ENCODE results near the gene PTPRN2.

Gene PTPRN2

DNA sequence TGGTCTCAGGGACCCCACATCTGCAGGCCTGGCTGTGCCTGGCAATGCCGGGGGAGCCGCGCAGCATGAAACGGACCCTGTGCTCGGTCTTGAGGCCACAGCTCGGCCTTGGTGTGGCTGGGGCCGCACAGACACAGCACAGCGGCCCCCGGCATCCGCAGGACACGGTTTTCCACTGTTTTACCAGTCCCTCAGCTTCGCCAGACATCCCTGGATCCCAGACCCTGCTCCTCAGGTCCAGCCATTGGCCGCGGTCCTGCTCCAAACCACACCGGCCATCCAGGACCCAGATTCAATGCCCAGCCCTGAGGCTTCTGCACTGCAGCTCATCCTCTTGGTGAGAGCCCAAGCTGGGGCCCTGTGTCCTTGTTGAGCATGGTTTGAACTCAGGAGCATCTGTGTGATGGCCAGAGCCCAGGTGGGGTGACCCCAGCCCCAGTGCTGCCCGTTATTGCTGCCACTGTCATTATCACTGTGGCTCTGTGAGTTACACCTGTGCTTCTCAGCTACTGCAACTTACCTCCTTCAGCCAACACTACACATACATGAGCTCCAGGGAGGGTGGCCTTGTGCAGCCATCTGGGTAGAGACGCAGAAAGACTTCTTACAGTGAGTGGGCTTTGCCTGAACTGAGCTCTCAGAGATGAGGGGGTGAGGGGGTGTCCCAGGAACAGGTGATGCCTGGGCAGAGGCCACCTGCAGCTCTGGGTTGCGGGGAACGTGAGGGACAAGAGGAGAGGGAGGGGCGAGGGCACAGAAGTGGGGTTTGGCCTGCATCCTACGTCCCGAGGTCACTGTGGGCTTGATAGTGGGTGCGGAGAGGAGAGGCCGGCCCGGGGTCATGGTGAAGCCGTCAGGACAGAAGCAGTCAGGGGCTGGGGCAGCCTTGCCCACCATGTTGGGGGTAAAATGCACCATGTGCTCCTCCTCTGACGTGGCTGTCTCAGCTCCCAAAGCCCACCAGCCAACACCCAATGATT lies 567.6 kb downstream of the PTPRN2 start:
- no peak for DNase-seq
- Mint-ChIP-seq H3K9me3 (no peaks in the 10 kb centered on the region), H3K4me1 (peaks cover 4% of the 10 kb centered on the region), H3K4me3 (no peak overlapping the region), H3K36me3 (ENCODE audit: low read depth) (no peaks in the 10 kb centered on the region), H3K27me3 (ENCODE audit: low read depth, poor library complexity) (peaks cover 12% of the 10 kb centered on the region), H3K27ac (peak overlapping the region; percentile 78)
- TF ChIP-seq, protein P1, sequence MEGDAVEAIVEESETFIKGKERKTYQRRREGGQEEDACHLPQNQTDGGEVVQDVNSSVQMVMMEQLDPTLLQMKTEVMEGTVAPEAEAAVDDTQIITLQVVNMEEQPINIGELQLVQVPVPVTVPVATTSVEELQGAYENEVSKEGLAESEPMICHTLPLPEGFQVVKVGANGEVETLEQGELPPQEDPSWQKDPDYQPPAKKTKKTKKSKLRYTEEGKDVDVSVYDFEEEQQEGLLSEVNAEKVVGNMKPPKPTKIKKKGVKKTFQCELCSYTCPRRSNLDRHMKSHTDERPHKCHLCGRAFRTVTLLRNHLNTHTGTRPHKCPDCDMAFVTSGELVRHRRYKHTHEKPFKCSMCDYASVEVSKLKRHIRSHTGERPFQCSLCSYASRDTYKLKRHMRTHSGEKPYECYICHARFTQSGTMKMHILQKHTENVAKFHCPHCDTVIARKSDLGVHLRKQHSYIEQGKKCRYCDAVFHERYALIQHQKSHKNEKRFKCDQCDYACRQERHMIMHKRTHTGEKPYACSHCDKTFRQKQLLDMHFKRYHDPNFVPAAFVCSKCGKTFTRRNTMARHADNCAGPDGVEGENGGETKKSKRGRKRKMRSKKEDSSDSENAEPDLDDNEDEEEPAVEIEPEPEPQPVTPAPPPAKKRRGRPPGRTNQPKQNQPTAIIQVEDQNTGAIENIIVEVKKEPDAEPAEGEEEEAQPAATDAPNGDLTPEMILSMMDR (IDR thresholded peaks at IDR 0.05): no peak

- Mint-ChIP-seq H3K36me3 (ENCODE audit: low read depth) (no peaks in the 10 kb centered on the region), H3K4me3 (no peak overlapping the region), H3K27me3 (ENCODE audit: low read depth, poor library complexity) (peaks cover 12% of the 10 kb centered on the region), H3K4me1 (no peaks in the 10 kb centered on the region), H3K9me3 (no peaks in the 10 kb centered on the region), H3K27ac (no peak overlapping the region)
- TF ChIP-seq, protein P1 (IDR thresholded peaks at IDR 0.05): no peak
- DNase-seq: no peak
These were observed 568.5 kb downstream of the PTPRN2 start for GRCh38 chr7:158018971-158019645.

- Mint-ChIP-seq H3K27me3 (ENCODE audit: low read depth, poor library complexity) (peaks cover 7% of the 10 kb centered on the region), H3K9me3 (no peaks in the 10 kb centered on the region), H3K4me1 (no peaks in the 10 kb centered on the region), H3K27ac (peak overlapping the region; percentile 55), H3K4me3 (no peak overlapping the region), H3K36me3 (ENCODE audit: low read depth) (no peaks in the 10 kb centered on the region)
- TF ChIP-seq, protein P1 (IDR thresholded peaks at IDR 0.05): no peak
- no peak for DNase-seq
These were observed 569.4 kb downstream of the PTPRN2 start for GRCh38 chr7:158018098-158018762.

DNA sequence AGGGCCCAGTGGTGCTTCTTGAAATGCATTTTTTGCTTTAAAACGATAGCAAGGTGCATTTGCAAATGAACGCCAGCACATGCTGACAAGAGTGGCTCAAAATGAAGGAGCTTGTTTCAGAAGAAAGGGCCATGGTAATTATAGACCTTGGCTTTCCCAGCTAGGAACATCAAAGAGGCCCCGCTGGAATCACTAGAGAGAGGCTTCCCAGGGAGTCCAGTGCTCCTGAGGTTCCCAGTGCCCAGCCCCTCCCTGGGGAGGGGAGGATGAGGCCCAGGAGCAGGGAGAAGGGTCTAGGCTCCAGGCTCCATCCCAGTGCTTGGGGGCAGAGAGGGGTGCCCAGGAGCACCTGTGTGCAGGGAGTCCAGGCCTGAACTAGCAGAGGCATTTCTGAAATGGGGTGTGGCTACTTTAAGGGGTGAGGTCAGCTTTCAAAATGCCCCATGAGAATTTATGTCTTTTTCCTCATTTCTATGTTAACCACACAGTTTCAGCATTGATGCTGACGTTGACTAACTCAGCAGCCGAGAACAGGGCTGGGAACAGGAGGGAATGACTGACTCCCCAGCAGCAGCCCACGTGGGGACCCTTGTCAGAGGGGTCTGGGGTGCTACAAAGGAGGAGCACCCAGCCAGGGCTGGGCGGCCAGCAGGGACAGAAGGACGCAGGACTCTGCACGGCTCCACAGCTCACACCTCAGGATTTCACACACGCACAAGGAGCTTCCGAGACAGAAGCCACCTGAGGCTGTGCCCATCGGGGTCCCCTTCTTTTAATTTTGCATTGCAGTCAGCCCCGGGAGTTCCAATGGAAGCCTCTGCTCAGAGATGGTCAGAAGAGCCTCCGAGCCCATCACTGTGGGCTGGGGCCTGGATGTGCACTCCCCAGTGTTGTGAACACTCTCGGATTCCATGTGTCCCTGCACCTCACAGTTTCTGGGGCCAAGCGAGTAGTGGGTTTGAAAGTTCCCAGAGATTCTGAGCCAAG lies 570.2 kb downstream of the PTPRN2 start:
- H3K4me1 Mint-ChIP-seq: no peaks in the 10 kb centered on the region
- DNase-seq: no peak
- no peak overlapping the region for H3K4me3 Mint-ChIP-seq
- TF ChIP-seq, protein P1 (IDR thresholded peaks at IDR 0.05): no peak
- no peaks in the 10 kb centered on the region for H3K36me3 Mint-ChIP-seq (ENCODE audit: low read depth)
- H3K27ac Mint-ChIP-seq: peak overlapping the region; percentile 55
- H3K9me3 Mint-ChIP-seq: no peaks in the 10 kb centered on the region
- peaks cover 11% of the 10 kb centered on the region for H3K27me3 Mint-ChIP-seq (ENCODE audit: low read depth, poor library complexity)

Measured in nephron progenitor cell (in vitro differentiated cells).